GM18511 (cell line): ENCODE data around the gene TBC1D8.

Source experiments
- ATAC-seq: cut with Tn5 transposase; IDR thresholded peaks from one replicate; pipeline ENCODE4 v1.9.1; 2021; ENCODE audit warnings: mild to moderate bottlenecking, moderate library complexity; ENCODE audit not compliant: unreplicated experiment

TBC1D8 gene

GRCh38 chr2:100963026-100963375, 188.2 kb downstream of the TBC1D8 start:
- ATAC-seq, result no peak

GRCh38 chr2:100962366-100963025, 188.7 kb downstream of the TBC1D8 start:
- no peak for ATAC-seq

GRCh38 chr2:100960688-100961087, 190.5 kb downstream of the TBC1D8 start:
- no peak for ATAC-seq

GRCh38 chr2:100959225-100959880, 191.8 kb downstream of the TBC1D8 start:
- ATAC-seq, result no peak

- no peak for ATAC-seq
Measured at GRCh38 chr2:100957996-100958653, 193.1 kb downstream of the TBC1D8 start.
